Ovary (tissue), 3 donors: ENCODE measurements around the gene NOM1.

Source experiments
- EP300 ChIP-seq: sonication (generic); formaldehyde crosslinking; IDR thresholded peaks from one replicate; pipeline ENCODE4 v1.6.1; 2017; ENCODE audit warnings: antibody characterized with exemption
- POLR2A ChIP-seq: fragments of 450-650 bp; IDR thresholded peaks from one replicate; pipeline ENCODE4 v1.6.1; 2017; ENCODE audit warnings: antibody characterized with exemption, mild to moderate bottlenecking, moderate library complexity
- TF ChIP-seq, protein P1 (sequence below), 3 donors: fragments of 450-650 bp in 2 of 3; fragments of 200-600 bp in 1 of 3; IDR thresholded peaks; one replicate each; pipeline versions ENCODE4 v1.5.1 to v1.8.0; 2016 to 2022; ENCODE audit warnings: antibody characterized with exemption in 3 of 3, mild to moderate bottlenecking in 1 of 3
- donor health status: DM: no; HTN: no; CAD: no.

DNA sequence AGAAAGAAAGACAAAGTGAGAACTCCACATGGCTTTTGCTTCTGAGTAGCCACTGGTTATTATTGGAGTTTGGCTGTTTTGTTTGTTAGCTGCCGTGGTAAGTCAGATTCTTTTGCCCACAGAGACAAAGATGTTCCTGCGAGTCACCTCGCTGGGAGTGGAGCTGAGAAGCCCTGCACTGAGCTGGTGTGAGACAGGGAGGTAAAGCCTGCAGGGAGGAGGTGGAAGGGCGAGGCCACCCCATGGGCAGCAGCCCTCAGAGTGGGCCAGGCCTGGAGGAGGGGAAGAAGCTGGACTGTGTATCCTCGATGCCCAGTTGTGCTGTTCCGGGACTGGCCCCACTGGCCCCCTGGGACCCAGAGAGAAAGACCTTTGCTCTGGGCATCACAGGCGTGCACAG is 14.3 kb upstream of the NOM1 start:
- TF ChIP-seq, protein P1, sequence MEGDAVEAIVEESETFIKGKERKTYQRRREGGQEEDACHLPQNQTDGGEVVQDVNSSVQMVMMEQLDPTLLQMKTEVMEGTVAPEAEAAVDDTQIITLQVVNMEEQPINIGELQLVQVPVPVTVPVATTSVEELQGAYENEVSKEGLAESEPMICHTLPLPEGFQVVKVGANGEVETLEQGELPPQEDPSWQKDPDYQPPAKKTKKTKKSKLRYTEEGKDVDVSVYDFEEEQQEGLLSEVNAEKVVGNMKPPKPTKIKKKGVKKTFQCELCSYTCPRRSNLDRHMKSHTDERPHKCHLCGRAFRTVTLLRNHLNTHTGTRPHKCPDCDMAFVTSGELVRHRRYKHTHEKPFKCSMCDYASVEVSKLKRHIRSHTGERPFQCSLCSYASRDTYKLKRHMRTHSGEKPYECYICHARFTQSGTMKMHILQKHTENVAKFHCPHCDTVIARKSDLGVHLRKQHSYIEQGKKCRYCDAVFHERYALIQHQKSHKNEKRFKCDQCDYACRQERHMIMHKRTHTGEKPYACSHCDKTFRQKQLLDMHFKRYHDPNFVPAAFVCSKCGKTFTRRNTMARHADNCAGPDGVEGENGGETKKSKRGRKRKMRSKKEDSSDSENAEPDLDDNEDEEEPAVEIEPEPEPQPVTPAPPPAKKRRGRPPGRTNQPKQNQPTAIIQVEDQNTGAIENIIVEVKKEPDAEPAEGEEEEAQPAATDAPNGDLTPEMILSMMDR (IDR thresholded peaks at IDR 0.05) = no peak
- no peak for TF ChIP-seq POLR2A
- no peak for TF ChIP-seq EP300
